ENCODE results near the gene MRPS12. TPM values are rescaled to one million over a fixed set of nuclear protein-coding genes. Genes with fewer than 3 reads are reported as not detected.
A peak's percentile ranks its signal among the peaks of the same experiment; 100 is the strongest.

The MRPS12 gene
- total and polyA plus RNA-seq, 2 of the 13 experiments (the other 11 are each of a cell fraction or from before 2014, with no cell fraction given) = 27.5 to 54.8 TPM

DNA sequence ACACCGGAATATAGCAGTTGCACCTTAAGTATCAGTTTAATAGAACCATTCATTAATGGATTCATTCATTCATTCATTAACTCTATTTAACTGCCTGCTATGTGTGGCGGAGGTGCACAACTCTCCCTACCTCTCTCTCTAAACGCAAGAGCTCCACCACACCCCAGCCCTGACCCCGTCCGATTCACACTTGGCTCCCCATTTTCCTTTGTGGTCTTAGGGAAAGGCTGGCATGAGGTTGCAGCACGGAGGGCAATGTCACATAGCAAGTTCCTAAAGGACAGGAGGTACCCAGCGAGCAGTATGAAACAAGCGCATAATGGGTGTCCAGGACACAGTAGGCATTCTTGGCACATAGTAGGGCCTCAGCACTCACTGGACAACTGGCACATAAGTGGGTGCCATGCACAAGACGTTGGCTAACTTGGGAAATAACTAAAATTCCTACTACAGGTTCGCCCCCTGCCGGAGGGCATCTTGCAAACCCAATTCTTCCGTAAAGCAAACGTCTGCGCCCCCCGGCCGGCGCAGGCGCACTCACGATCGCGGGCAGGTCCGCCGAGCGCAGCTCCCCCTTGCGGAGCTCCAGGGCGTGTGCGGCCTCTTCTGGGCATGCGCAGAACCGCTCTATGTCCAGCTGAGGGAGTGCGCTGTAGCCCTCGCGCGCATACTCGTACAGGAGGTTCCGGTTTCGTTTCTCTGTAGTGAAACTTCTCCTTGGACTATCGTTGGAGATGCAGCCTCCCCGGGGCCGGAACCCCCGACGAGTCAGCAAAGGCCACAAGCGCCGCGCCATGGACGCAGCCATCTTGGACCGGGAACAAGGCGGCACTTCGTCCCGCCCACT, 592 bp upstream of the MRPS12 start, which contains the start of gene SARS2 (continued):
- TF ChIP-seq, protein P1, sequence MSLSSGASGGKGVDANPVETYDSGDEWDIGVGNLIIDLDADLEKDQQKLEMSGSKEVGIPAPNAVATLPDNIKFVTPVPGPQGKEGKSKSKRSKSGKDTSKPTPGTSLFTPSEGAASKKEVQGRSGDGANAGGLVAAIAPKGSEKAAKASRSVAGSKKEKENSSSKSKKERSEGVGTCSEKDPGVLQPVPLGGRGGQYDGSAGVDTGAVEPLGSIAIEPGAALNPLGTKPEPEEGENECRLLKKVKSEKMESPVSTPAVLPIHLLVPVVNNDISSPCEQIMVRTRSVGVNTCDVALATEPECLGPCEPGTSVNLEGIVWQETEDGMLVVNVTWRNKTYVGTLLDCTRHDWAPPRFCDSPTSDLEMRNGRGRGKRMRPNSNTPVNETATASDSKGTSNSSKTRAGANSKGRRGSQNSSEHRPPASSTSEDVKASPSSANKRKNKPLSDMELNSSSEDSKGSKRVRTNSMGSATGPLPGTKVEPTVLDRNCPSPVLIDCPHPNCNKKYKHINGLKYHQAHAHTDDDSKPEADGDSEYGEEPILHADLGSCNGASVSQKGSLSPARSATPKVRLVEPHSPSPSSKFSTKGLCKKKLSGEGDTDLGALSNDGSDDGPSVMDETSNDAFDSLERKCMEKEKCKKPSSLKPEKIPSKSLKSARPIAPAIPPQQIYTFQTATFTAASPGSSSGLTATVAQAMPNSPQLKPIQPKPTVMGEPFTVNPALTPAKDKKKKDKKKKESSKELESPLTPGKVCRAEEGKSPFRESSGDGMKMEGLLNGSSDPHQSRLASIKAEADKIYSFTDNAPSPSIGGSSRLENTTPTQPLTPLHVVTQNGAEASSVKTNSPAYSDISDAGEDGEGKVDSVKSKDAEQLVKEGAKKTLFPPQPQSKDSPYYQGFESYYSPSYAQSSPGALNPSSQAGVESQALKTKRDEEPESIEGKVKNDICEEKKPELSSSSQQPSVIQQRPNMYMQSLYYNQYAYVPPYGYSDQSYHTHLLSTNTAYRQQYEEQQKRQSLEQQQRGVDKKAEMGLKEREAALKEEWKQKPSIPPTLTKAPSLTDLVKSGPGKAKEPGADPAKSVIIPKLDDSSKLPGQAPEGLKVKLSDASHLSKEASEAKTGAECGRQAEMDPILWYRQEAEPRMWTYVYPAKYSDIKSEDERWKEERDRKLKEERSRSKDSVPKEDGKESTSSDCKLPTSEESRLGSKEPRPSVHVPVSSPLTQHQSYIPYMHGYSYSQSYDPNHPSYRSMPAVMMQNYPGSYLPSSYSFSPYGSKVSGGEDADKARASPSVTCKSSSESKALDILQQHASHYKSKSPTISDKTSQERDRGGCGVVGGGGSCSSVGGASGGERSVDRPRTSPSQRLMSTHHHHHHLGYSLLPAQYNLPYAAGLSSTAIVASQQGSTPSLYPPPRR (CRISPR knock-in tag; IDR thresholded peaks at IDR 0.05; ENCODE audit: borderline replicate concordance) = no peak
- TF ChIP-seq, protein P2, sequence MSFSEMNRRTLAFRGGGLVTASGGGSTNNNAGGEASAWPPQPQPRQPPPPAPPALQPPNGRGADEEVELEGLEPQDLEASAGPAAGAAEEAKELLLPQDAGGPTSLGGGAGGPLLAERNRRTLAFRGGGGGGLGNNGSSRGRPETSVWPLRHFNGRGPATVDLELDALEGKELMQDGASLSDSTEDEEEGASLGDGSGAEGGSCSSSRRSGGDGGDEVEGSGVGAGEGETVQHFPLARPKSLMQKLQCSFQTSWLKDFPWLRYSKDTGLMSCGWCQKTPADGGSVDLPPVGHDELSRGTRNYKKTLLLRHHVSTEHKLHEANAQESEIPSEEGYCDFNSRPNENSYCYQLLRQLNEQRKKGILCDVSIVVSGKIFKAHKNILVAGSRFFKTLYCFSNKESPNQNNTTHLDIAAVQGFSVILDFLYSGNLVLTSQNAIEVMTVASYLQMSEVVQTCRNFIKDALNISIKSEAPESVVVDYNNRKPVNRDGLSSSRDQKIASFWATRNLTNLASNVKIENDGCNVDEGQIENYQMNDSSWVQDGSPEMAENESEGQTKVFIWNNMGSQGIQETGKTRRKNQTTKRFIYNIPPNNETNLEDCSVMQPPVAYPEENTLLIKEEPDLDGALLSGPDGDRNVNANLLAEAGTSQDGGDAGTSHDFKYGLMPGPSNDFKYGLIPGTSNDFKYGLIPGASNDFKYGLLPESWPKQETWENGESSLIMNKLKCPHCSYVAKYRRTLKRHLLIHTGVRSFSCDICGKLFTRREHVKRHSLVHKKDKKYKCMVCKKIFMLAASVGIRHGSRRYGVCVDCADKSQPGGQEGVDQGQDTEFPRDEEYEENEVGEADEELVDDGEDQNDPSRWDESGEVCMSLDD (CRISPR knock-in tag; IDR thresholded peaks at IDR 0.05; ENCODE audit: borderline replicate concordance) = no peak
- TF ChIP-seq ZNF629 (CRISPR knock-in tag; conservative IDR thresholded peaks at IDR 0.05) (no peak), SPEN (CRISPR knock-in tag; IDR thresholded peaks at IDR 0.05; ENCODE audit: low read depth) (peak; percentile 59; the same call in 1 of the 2 replicates), CC2D1A (CRISPR knock-in tag; IDR thresholded peaks at IDR 0.05) (no peak), ZNF33A (CRISPR knock-in tag; IDR thresholded peaks at IDR 0.05; ENCODE audit: borderline replicate concordance) (no peak), YEATS2 (CRISPR knock-in tag; IDR thresholded peaks at IDR 0.05; ENCODE audit: borderline replicate concordance) (peak; percentile 46; the same call in 1 of the 2 replicates), ZNF724P (CRISPR knock-in tag; IDR thresholded peaks at IDR 0.05; ENCODE audit: borderline replicate concordance) (no peak), SNAPC2 (CRISPR knock-in tag; IDR thresholded peaks at IDR 0.05) (no peak), MLLT10 (CRISPR knock-in tag; IDR thresholded peaks at IDR 0.05) (no peak), NAIF1 (CRISPR knock-in tag; IDR thresholded peaks at IDR 0.05; ENCODE audit: borderline replicate concordance) (no peak), ZNF75D (CRISPR knock-in tag; IDR thresholded peaks at IDR 0.05; ENCODE audit: borderline replicate concordance) (no peak), PHB2 (IDR thresholded peaks at IDR 0.05; ENCODE audit: partially characterized antibody) (no peak), NFRKB (IDR thresholded peaks at IDR 0.05) (no peak), SRSF4 (IDR thresholded peaks at IDR 0.05; ENCODE audit: low read depth, low read length, poor library complexity, severe bottlenecking) (no peak)
- TF ChIP-seq, protein P3, sequence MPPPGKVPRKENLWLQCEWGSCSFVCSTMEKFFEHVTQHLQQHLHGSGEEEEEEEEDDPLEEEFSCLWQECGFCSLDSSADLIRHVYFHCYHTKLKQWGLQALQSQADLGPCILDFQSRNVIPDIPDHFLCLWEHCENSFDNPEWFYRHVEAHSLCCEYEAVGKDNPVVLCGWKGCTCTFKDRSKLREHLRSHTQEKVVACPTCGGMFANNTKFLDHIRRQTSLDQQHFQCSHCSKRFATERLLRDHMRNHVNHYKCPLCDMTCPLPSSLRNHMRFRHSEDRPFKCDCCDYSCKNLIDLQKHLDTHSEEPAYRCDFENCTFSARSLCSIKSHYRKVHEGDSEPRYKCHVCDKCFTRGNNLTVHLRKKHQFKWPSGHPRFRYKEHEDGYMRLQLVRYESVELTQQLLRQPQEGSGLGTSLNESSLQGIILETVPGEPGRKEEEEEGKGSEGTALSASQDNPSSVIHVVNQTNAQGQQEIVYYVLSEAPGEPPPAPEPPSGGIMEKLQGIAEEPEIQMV (CRISPR knock-in tag; IDR thresholded peaks at IDR 0.05; ENCODE audit: low read depth) = 0 out of 2 replicates have a peak, but pooled peaks have one; percentile 45
- TF ChIP-seq, protein P4, sequence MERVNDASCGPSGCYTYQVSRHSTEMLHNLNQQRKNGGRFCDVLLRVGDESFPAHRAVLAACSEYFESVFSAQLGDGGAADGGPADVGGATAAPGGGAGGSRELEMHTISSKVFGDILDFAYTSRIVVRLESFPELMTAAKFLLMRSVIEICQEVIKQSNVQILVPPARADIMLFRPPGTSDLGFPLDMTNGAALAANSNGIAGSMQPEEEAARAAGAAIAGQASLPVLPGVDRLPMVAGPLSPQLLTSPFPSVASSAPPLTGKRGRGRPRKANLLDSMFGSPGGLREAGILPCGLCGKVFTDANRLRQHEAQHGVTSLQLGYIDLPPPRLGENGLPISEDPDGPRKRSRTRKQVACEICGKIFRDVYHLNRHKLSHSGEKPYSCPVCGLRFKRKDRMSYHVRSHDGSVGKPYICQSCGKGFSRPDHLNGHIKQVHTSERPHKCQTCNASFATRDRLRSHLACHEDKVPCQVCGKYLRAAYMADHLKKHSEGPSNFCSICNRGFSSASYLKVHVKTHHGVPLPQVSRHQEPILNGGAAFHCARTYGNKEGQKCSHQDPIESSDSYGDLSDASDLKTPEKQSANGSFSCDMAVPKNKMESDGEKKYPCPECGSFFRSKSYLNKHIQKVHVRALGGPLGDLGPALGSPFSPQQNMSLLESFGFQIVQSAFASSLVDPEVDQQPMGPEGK (CRISPR knock-in tag; IDR thresholded peaks at IDR 0.05) = peak; percentile 20; the same call in 1 of the 2 replicates
